D341Med (cell line): ENCODE measurements around the gene CAB39L.

Experiments
- DNase-seq: peaks from one replicate; pipeline ENCODE4 v3.0.0; 2012; ENCODE audit warnings: low spot score

The CAB39L gene

DNA sequence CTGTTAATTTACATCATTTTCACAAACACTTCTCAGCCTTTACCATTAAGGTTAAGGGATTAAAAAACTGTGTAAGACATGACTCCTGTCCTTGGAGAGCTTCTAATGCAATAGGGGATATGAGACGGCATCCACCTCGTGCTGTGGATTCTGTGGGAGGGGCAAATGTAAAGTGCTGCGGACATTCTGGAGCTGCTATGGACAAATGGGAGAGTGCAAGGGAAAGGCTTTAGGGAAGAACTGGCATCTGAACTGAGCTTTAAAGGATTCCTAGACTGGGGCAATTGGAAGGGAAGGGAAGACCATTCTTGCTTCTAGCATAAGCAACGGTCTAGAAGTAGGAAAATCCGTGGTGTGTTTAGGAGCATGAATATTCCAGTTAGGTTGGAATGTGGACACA, 164.8 kb downstream of the CAB39L start:
- DNase-seq, result no peak

DNA sequence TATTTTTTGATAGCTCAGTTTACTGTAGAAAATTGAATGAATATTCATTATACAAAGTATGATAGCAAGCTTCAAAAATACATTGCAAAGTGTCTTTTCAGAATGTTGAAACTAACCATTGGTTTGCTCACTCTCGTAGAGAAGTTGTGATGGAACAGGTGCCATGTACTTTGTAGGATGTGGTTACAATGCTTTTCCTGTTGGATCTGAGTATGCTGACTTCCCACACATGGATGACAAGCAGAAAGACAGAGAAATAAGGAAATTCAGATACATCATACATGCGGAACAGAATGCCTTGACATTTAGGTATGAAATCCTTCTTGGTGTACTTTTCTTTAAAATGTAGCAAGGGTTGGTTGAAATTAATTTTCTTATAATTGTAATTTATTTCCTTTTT, 165.7 kb downstream of the CAB39L start:
- no peak for DNase-seq

DNA sequence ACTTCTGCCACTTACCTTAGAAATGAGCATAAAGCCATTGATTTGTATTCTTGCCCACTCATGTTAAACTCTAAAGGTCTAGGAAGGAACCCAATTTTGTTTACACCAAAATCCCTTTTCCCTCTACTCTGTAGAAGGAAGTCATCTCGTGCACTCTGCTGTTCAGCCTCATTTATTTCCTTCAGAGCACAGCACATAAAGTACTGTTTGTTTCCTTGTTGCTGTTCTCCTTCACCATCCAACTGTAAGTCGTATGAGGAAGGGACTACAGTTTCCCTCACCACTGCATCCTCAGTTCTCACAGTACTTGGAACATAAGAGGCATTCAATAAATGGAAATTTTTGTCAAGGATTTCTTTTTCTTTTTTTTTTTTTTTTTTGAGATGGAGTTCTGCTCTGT, 171.6 kb downstream of the CAB39L start:
- no peak for DNase-seq

DNA sequence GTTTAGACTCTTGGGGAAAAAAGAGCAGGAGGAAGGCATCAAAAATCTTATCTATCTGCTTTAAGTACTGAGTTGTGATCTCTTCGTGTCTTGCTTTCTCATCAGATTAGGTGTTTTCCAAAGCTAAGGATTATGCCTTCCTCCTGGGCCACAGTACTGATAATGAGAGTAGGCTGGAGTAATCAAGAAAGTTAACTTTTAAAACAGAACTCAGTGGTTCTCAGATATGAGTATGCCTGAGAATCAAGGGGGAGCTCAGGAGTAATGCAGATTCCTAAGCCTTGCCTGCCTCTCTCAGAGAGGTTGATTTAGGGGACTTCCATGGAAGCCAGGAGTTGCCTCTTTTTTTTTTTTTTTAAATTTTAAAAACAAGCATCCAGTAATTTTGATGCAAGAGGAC, 172.6 kb downstream of the CAB39L start:
- DNase-seq, result no peak

DNA sequence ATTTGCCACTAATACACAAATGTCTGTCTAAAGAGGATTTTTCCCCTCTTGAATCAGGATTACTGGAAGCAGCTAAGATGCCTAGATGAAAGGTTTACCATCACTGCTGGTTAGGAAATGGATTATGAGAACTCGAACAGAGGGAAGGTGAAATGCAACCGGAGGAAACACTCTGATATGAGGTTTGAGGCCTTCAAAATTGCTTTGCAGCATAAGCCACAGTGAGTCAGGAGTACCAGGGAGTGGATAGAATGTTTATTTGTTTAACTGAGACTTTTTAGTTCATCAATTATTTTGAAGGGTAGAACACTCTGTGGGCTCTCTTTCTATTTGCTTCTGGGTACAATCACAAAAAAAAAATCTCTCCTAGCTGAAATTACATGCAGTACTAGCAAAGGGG, 178.0 kb downstream of the CAB39L start:
- no peak for DNase-seq

DNA sequence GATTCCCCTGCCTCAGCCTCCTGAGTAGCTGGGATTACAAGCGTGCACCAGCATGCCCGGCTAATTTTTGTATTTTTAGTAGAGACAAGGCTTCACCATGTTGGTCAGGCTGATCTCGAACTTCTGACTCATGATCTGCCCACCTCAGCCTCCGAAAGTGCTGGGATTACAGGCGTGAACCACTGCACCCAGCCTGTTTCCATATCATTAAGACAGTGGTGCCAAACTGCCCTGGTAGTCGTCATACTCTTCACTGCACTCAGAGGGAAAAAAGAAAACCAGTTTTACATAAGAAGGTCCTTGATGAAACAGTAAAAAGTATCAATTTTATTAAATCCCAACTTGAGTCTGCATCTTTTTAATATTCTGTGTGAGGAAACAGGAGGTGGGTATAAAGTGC, 181.2 kb downstream of the CAB39L start:
- no peak for DNase-seq

DNA sequence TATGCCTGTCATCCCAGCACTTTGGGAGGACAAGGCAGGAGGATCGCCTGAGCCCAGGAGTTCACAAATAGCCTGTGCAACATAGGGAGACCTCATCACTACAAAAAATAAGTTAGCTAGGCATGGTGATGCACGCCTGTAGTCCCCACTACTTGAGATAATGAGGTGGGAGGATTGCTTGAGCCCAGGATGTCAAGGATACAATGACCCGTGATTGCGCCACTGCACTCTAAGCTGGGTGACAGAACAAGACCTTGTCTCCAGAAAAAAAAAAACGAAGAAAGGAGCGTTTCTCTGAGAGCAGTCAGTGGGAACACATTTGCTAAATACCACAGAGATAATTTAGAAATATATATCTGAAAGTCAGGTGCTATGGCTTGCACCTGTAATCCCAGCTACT, 184.3 kb downstream of the CAB39L start:
- DNase-seq, result no peak
